ENCODE results near the gene CLCN7. TPM values are rescaled to one million over a fixed set of nuclear protein-coding genes. Genes with fewer than 3 reads are reported as not detected.

CLCN7 gene
- total and polyA plus RNA-seq, 9 of the 15 experiments (the other 6 are each of a cell fraction or from before 2014, with no cell fraction given): 0.06 to 126 (median 18.7) TPM

GRCh38 chr16:1458336-1458976 lies 16.4 kb downstream of the CLCN7 start (continued):
- no peak for TF ChIP-seq REST (IDR thresholded peaks at IDR 0.05; ENCODE audit: borderline replicate concordance)
- TF ChIP-seq REST (CRISPR knock-in tag; IDR thresholded peaks at IDR 0.05; ENCODE audit: low read depth): no peak
- TF ChIP-seq ZNF696 (CRISPR knock-in tag; conservative IDR thresholded peaks at IDR 0.05): no peak
- no peak for TF ChIP-seq HNRNPLL (IDR thresholded peaks at IDR 0.05; ENCODE audit: low read depth, low read length, poor library complexity, severe bottlenecking)
- TF ChIP-seq ZNF12 (CRISPR knock-in tag; IDR thresholded peaks at IDR 0.05): no peak

Measured in K562 (cell line).